Right atrium auricular region (tissue), 2 donors: ENCODE data around the gene RIMBP2. TPM values are rescaled to one million over a fixed set of nuclear protein-coding genes. Genes with fewer than 3 reads are reported as not detected.

Experiments
- DNase-seq: peaks from one replicate; pipeline ENCODE4 v3.0.0-alpha.2; 2019; ENCODE audit warnings: low spot score
- H3K27ac ChIP-seq, 2 donors: fragments of 200-600 bp; sonication (generic); 1 replicate in 1 of 2; 2 replicates in 1 of 2; pipeline ENCODE4 v1.5.1; 2016 to 2019
- H3K27me3 ChIP-seq, 2 donors: fragments of 200-600 bp; sonication (generic); one replicate each; pipeline versions ENCODE4 v1.5.1 to v1.6.0; 2017 to 2019
- H3K36me3 ChIP-seq: fragments of 200-600 bp; sonication (generic); one replicate; pipeline ENCODE4 v1.5.1; 2016
- H3K4me1 ChIP-seq, 2 donors: fragments of 200-600 bp; sonication (generic); one replicate each; pipeline versions ENCODE4 v1.5.1 to v1.6.0; 2017 to 2019
- H3K4me3 ChIP-seq, 2 donors: fragments of 200-600 bp; sonication (generic); 1 replicate in 1 of 2; 2 replicates in 1 of 2; pipeline ENCODE4 v1.5.1; 2017 to 2019; ENCODE audit warnings: mild to moderate bottlenecking in 1 of 2, moderate library complexity in 1 of 2
- H3K9me3 ChIP-seq, 2 donors: fragments of 200-600 bp; sonication (generic); one replicate each; pipeline ENCODE4 v1.5.1; 2019
- CTCF ChIP-seq, 2 donors: fragments of 200-600 bp; sonication (generic); IDR thresholded peaks; one replicate each; pipeline ENCODE4 v1.5.1; 2019; ENCODE audit warnings: antibody characterized with exemption in 2 of 2
- total RNA-seq, 2 donors: library from RNA; depleted of rRNA; stranded (reverse); fragments of >200 nt; gene quantifications; one replicate each; pipeline ENCODE4 v1.1.0, GENCODE V29; 2016

Gene RIMBP2
- total RNA-seq, 2 donors from 2014 or later = 0.04 TPM; not detected in 1

DNA sequence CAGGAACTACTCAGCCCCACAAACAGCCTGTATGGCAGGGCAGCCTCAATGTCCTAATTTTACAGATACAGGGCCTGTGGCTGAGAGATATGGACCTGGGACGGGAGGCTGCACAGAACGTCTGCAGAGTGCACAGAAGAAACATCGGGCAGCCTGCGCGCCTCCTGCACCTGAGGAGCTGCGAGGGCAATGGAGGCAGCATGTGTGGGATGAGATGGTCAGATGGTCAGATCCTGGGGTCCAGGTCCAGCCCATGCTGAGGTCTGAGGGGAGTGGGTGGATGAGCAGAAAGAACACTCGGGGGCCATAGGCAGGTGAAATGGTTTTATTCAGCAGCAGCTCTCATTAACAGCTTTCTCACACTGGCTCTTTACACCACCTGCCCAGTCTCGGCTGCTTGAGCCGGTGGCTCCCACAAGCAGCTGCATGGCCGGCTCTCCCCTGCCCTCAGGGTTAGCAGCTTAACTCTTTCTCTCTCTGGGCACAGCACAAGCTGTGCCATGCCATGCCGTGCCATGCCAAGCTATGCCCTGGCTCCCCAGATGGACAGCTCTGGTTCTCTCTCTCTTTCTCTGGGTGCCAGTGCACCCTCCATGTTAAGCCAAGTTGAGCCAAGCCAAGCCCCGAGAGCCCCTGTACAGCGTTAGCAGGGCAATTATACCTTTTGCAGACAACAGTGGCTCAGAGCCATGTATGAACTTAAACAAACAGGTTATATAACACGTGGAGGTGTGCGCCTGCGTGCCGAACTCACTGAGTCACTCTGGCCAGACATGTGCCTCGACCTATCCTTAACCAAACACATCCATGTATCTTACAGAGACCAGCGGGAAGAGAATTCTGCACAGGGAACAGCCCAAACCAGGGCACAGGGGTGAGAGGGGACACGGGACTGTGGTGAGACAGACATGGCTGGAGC is 47.6 kb downstream of the RIMBP2 start:
- no peak for TF ChIP-seq CTCF (IDR thresholded peaks at IDR 0.05)
- H3K27ac ChIP-seq = no peak overlapping the region
- no peaks in the 10 kb centered on the region for H3K4me1 ChIP-seq
- no peak for DNase-seq
- no peak overlapping the region for H3K4me3 ChIP-seq
- no peaks in the 10 kb centered on the region for H3K27me3 ChIP-seq
- H3K9me3 ChIP-seq = peaks cover 4 to 5% of the 10 kb centered on the region in 2 donors
- H3K36me3 ChIP-seq = no peaks in the 10 kb centered on the region

- no peak for DNase-seq
- peaks cover 4 to 5% of the 10 kb centered on the region in 2 donors for H3K9me3 ChIP-seq
- H3K36me3 ChIP-seq = no peaks in the 10 kb centered on the region
- no peaks in the 10 kb centered on the region for H3K4me1 ChIP-seq
- H3K4me3 ChIP-seq = no peak overlapping the region
- no peak overlapping the region for H3K27ac ChIP-seq
- H3K27me3 ChIP-seq = no peaks in the 10 kb centered on the region
- TF ChIP-seq CTCF (IDR thresholded peaks at IDR 0.05) = no peak
These were observed 48.6 kb downstream of the RIMBP2 start for GRCh38 chr12:130667421-130667960.

DNA sequence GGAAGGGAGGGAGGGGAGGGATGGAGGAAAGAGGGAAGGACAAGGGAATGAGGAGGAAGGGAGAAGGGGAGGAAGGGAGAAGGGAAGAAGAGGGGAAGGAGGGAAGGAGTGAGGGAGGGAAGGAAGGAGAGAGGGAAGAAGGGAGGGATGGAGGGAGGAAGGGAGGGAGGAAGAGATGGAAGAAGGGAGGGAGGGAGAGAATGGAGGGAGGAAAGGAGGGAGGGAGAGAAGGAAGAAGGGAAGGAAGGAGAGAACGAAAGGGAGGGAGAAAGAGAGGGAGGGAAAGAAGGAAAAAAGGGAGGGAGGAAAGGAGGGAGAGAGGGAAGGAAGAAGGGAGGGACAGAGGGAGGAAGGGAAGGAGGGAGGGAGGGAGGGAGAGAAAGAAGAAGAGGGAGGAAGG is 49.5 kb downstream of the RIMBP2 start:
- Histone ChIP-seq H3K4me1 (no peaks in the 10 kb centered on the region), H3K4me3 (no peak overlapping the region), H3K9me3 (peaks cover 4 to 5% of the 10 kb centered on the region in 2 donors), H3K27me3 (no peaks in the 10 kb centered on the region), H3K27ac (no peak overlapping the region), H3K36me3 (no peaks in the 10 kb centered on the region)
- DNase-seq = no peak
- TF ChIP-seq CTCF (IDR thresholded peaks at IDR 0.05) = no peak

DNA sequence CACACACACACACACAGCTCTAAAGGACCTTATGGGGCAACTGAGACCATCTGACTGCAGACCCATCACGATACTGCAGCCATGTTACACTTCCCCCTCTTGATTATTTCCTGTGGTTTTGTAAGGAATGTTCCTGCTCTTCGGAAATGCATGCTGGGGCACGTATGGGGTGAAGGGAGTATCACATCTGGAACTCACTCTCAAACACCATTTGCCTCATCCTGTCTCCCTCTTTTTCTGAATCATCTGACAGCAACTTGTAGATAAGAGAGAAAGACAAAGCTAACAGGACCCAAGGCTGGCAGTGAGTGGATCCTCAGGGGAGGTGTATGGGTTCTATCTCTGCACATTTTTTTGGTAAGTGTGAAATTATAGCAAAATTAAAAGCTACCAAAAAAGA is 50.3 kb downstream of the RIMBP2 start:
- Histone ChIP-seq H3K4me3 (no peak overlapping the region), H3K9me3 (peaks cover 4 to 5% of the 10 kb centered on the region in 2 donors), H3K36me3 (no peaks in the 10 kb centered on the region), H3K27ac (no peak overlapping the region), H3K4me1 (no peaks in the 10 kb centered on the region), H3K27me3 (no peaks in the 10 kb centered on the region)
- no peak for DNase-seq
- no peak for TF ChIP-seq CTCF (IDR thresholded peaks at IDR 0.05)

- Histone ChIP-seq H3K4me1 (no peaks in the 10 kb centered on the region), H3K27me3 (no peaks in the 10 kb centered on the region), H3K9me3 (peaks cover 4 to 5% of the 10 kb centered on the region in 2 donors), H3K36me3 (no peaks in the 10 kb centered on the region), H3K27ac (no peak overlapping the region), H3K4me3 (no peak overlapping the region)
- DNase-seq = no peak
- no peak for TF ChIP-seq CTCF (IDR thresholded peaks at IDR 0.05)
These were observed 51.3 kb downstream of the RIMBP2 start for GRCh38 chr12:130664772-130665171.
